HG03521 (cell line): Measurements from ENCODE around the gene OR6A2.

Experiments used
- ATAC-seq: cut with Tn5 transposase; IDR thresholded peaks from one replicate; pipeline ENCODE4 v1.9.1; 2021; ENCODE audit warnings: mild to moderate bottlenecking, moderate library complexity; ENCODE audit not compliant: unreplicated experiment

The OR6A2 gene

DNA sequence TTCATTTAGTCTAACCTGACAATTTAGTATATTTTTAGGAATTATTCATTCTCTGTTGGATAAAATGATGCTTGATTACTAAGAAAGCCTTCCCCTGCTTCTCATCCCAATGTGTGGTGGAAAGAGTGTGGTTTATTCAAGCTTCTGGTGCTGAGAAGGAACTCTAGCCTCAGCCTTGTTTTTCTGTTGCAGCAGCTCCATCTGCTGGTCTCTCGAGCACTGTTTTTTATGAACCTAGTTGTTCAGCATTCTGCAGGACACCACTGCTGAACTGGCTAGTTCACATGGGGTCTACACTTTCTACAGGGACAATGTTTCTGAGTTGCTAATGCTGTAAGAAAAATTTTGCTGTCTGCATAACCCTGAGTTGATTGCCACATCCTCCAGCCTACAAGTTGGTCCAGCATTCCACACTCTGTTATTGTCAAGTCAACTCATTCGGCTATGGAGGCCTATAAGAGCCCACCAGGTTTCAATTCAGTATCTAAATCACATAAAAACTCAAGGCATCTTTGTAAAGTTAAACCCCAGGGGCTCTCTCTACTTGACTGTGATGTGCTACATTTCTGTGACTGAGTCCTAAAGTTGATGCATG is 42.0 kb downstream of the OR6A2 start:
- peak; percentile 77 for ATAC-seq

DNA sequence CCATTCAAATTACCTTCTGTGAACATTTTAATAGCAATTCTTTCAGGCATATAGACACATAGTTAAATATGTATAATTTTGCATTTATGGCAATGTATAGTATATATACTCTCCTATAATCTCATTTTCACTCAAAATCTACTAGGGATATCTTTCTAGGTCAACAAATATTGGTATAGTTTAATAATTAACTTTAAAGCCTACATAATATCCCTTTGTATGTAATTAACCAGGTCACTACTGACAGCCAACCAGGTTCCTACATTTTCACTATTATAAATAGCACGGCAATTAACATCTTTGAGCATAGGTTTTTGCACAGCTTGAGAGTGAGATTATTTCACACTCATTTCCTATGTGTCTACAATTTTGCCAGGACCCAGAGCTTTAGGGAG is 43.5 kb downstream of the OR6A2 start:
- no peak for ATAC-seq

GRCh38 chr11:6755303-6755952 is 44.1 kb downstream of the OR6A2 start:
- no peak for ATAC-seq

GRCh38 chr11:6747097-6747668 is 52.3 kb downstream of the OR6A2 start:
- no peak for ATAC-seq

GRCh38 chr11:6746626-6747025 is 52.9 kb downstream of the OR6A2 start:
- ATAC-seq = no peak

DNA sequence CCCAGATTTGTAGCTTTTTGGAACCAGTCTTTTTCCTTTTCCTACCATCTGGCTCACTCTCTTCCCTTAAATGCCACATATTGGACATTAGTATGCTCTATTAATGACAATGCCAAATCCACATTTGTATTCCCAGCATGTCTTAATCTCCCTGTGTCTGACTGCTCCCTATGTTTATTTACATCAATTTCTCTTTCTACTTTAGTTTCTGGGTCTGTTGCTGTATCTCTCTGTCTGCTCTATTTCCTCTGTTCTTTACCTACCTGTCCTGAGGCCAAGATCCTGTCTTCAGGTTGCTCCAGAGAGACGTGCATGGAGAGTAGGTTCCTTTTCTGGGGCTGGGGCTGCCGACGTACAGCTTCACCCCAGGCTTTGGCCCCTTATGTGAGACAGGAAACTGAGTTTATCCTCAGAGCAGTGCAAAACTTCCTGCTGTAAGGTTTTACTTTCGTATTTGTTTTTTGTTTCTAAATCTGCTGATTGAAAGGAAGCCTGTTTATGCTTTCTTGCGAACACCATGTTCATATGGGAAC is 53.3 kb downstream of the OR6A2 start:
- ATAC-seq = peak; percentile 70

- ATAC-seq = peak; percentile 36
Measured at GRCh38 chr11:6745465-6746015, 53.9 kb downstream of the OR6A2 start.

GRCh38 chr11:6745018-6745417 is 54.5 kb downstream of the OR6A2 start:
- no peak for ATAC-seq

- ATAC-seq = no peak
Measured at GRCh38 chr11:6742260-6742659, 57.2 kb downstream of the OR6A2 start.
